Retinal pigment epithelial cell (primary cell): ENCODE results near the gene SYNM.

ENCODE experiments used
- DNase-seq: peaks from one replicate; pipeline ENCODE4 v3.0.0-alpha.2; 2010; ENCODE audit warnings: low read depth
- H3K4me3 ChIP-seq: 2 replicates; pipeline ENCODE4 v1.5.1; 2011; ENCODE audit warnings: mild to moderate bottlenecking, low read length, control low read depth, moderate library complexity
- TF ChIP-seq, protein P1 (sequence below): conservative IDR thresholded peaks from 2 replicates; pipeline ENCODE4 v1.5.1; 2011; ENCODE audit warnings: low read depth, low read length, control low read depth, inconsistent platforms

SYNM gene

DNA sequence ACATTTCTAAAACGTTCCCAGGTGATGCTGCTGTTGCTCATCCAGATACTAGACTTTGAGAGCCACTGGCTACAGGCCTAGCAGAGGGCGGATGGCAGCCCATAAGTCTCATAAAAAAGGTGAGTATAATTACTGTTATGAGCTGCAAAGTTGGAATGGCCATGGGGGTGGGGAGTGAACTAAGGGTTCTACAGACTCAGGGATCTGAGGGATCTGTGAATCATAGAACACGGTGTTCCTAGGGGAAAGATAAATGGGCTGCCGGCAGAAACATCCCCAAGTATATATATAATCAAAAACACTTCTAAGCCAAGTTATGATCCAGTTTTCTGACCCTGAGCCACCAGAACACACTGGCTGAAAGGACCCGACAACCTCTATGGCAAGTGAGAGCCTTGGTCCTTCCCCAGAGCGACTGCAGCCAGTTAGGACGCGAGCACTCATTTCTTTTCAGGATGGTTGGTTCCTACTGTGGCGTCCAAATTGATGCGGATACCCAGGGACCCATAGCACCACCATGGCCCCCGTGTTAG, 7.9 kb upstream of the SYNM start:
- DNase-seq, result no peak
- no peak overlapping the region for H3K4me3 ChIP-seq
- TF ChIP-seq, protein P1, sequence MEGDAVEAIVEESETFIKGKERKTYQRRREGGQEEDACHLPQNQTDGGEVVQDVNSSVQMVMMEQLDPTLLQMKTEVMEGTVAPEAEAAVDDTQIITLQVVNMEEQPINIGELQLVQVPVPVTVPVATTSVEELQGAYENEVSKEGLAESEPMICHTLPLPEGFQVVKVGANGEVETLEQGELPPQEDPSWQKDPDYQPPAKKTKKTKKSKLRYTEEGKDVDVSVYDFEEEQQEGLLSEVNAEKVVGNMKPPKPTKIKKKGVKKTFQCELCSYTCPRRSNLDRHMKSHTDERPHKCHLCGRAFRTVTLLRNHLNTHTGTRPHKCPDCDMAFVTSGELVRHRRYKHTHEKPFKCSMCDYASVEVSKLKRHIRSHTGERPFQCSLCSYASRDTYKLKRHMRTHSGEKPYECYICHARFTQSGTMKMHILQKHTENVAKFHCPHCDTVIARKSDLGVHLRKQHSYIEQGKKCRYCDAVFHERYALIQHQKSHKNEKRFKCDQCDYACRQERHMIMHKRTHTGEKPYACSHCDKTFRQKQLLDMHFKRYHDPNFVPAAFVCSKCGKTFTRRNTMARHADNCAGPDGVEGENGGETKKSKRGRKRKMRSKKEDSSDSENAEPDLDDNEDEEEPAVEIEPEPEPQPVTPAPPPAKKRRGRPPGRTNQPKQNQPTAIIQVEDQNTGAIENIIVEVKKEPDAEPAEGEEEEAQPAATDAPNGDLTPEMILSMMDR, result no peak

DNA sequence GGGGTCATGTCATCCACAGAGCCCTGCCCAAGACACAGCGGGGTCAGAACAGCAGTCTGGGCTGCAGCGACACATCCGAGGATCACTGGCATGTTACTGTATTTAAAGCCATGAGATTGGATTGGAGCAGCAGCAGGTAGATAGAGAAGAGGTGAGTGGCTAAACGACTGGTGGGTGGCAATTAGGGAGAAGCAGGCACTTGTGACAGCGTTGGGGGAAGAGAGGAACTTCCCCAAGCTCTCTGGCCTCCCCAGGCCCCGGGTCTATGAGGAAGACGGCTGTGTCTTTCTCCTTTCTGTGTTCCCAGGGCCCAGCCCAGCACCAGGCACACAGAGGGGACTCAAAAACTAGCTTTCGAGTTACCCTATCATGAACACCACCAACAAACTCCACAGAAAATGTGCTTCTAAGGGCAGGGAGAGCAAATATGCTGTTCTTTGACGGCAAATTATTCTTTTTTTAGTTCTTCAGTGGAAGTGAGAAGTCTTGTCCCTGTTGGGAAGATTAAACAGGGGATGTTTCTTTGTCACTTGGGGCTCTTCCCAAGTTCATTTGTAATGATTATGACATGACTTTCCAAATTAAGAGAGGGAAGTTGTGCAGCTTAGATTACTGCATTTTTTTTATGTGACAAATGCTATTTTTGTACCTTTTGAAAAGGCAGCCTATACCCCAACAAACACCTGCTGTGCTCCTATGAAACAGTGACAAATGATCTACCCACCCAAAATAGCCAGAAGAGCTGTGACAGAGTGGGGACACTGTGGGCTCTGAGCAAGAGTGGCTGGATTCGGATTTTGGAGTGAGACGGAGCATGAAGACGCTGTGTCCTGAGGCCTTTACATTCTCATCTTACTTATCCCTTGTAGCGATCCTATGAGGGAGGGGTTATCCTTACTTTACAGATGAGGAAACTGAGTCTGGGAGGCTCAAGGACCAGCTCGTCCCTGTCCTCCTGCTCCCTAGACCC, 7.2 kb upstream of the SYNM start:
- no peak overlapping the region for H3K4me3 ChIP-seq
- DNase-seq, result no peak
- TF ChIP-seq, protein P1, result no peak

DNA sequence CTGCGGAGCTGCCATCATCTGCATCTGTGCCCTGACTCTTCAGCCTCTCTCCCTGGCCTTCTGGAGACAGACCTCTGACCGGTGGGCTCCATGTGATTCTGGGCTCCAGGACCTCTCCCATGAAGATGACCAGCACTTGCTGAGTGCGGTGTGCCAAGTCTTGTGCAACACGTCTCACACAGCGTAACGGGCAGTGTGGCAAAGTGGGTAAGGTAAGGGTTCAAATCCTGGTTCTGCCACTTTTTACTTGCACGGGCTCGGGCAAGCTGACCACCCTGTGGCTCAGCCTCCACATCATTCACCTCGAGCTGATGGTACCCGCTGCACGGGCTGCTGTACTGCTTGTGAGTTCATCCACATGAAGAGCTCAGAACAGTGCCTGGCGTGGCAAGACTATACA, 6.5 kb upstream of the SYNM start:
- TF ChIP-seq, protein P1, result no peak
- no peak for DNase-seq
- no peak overlapping the region for H3K4me3 ChIP-seq

DNA sequence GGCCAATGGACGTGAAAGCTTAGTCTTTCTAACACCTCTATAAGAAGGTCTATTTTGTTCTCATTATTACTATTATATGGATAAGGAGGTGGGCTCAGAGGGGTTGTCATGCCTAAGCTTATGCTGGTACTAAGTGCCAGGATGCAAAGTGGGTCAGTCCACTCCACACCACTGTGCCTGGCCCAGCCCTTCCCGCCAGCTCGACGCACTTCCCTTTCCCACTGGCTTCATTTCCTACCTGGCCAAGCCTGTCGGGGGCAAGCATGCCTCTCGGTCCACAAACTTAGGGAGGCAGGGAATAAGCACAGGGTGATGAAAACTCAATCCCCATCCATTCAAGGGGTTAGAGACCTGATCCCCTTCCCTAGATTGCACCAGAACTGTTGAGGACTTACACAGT, 5.9 kb upstream of the SYNM start:
- DNase-seq, result no peak
- TF ChIP-seq, protein P1, result no peak
- H3K4me3 ChIP-seq, result no peak overlapping the region

DNA sequence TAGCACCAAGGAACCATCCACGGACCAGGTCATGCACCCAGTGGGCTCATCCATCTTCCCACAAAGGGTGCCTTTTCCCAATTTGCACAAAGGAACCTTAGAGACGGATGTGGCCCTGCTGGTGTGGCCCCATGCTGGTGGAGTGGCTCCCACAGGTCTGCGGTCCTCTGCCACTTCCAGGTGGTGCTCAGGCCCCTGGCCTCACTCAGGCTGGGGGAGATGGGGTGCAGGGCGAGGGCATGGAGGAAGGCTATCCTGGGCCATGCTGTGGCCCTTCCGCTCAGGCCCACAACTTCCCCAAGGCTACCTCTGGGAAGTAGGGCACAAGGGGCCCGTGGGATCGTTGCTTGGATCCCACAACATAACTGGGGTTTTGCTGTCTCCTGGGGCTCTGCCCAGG, 5.2 kb upstream of the SYNM start:
- DNase-seq, result no peak
- TF ChIP-seq, protein P1, result no peak
- H3K4me3 ChIP-seq, result no peak overlapping the region

DNA sequence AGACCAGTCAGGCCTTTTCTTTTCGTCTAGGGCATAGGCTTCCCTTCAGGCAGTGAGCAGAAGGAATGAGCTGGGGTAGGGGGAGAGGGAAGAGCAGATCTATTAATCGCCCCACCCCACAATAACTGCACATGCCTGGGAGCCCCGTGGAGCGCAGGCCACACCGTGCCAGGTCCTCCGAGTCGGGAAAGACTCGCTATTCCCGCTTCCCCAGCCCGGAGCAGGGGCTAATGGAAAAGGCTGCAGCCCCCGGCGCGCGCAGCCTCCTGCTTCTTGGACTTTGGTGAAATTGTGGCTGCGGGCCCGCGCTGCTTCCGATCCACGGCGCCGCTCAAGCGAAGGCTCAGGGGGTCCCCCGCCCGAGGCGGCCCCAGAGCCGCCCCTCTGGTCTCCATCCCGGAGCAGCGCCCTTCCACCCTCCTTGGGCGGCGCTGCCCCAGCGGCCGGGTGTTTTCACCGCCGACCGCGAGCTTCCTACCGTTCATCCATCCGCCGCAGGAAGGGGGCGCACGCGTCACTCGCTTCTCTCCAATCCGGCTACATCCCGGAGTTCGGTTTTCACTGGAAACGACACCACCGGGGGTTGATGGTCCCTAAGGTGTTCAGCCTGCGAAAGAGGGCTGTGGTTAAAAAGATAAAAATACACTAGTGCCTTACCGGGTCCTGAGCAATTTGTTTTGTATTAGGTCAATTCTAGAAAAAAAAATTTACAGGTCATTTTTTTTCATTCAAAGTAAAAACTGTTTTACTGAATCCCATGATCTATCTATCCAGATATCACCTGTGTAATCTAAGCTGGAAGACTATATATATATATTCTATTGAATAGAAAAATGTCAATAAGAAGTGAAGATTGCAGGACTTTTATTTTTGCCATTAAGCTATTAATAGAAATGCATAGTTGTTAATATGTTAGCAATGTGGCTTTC, 4.4 kb upstream of the SYNM start:
- H3K4me3 ChIP-seq, result peak overlapping the region; percentile 46
- DNase-seq, result no peak
- TF ChIP-seq, protein P1, result peak; percentile 86
